AG04449 (cell line): ENCODE results near the gene PIP4K2A.

ENCODE experiments used
- CTCF ChIA-PET: fragments of 350-600 bp; formaldehyde crosslinking; extraction: SDS; loops from one replicate; lab custom pipeline; 2021; ENCODE audit warnings: antibody characterized with exemption; lab: Yijun Ruan, JAX
- POLR2A ChIA-PET: fragments of 400-600, 350-600 bp; formaldehyde crosslinking; extraction: SDS; loops from one replicate; lab custom pipeline; 2020; ENCODE audit warnings: antibody characterized with exemption, inconsistent platforms; lab: Yijun Ruan, JAX
- DNase-seq: peaks from one replicate; pipeline ENCODE4 v3.0.0-alpha.2; 2010; ENCODE audit warnings: low read depth, low spot score
- H3K4me3 ChIP-seq: 2 replicates; pipeline ENCODE4 v1.5.1; 2011; ENCODE audit warnings: low read depth, mild to moderate bottlenecking, control low read depth, low read length
- TF ChIP-seq, protein P1 (sequence below): IDR thresholded peaks from one replicate; pipeline ENCODE4 v1.5.1; 2011; ENCODE audit warnings: mild to moderate bottlenecking, moderate library complexity, low read length, control low read depth, inconsistent platforms; ENCODE audit not compliant: insufficient read depth; ENCODE audit errors: missing control alignments

PIP4K2A gene

DNA sequence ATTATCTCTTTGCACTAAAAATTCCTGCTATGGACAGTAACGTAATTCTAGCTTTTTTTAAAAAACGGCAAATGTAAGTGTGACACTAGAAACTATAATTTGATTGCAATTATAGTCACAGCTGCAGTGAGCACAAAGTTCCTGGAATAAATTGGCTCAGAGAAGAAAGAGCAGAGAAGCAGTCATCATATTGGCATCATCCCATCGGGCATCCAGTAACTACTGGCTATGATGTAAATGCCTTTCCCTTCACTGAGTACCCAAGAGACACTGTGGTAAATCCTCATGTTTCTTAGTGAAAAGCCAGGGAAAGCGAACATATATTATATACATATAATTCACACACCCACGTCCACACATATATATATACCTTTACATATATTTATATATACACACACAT lies 43.6 kb downstream of the PIP4K2A start:
- ChIA-PET POLR2A (no interaction called here), CTCF (interaction anchor here (0.6 kb wide), 1 partner anchor 133 kb away, joined by 4 read pairs; no protein-coding TSS in a partner anchor)
- TF ChIP-seq, protein P1, sequence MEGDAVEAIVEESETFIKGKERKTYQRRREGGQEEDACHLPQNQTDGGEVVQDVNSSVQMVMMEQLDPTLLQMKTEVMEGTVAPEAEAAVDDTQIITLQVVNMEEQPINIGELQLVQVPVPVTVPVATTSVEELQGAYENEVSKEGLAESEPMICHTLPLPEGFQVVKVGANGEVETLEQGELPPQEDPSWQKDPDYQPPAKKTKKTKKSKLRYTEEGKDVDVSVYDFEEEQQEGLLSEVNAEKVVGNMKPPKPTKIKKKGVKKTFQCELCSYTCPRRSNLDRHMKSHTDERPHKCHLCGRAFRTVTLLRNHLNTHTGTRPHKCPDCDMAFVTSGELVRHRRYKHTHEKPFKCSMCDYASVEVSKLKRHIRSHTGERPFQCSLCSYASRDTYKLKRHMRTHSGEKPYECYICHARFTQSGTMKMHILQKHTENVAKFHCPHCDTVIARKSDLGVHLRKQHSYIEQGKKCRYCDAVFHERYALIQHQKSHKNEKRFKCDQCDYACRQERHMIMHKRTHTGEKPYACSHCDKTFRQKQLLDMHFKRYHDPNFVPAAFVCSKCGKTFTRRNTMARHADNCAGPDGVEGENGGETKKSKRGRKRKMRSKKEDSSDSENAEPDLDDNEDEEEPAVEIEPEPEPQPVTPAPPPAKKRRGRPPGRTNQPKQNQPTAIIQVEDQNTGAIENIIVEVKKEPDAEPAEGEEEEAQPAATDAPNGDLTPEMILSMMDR = no peak
- H3K4me3 ChIP-seq = no peak overlapping the region
- no peak for DNase-seq

DNA sequence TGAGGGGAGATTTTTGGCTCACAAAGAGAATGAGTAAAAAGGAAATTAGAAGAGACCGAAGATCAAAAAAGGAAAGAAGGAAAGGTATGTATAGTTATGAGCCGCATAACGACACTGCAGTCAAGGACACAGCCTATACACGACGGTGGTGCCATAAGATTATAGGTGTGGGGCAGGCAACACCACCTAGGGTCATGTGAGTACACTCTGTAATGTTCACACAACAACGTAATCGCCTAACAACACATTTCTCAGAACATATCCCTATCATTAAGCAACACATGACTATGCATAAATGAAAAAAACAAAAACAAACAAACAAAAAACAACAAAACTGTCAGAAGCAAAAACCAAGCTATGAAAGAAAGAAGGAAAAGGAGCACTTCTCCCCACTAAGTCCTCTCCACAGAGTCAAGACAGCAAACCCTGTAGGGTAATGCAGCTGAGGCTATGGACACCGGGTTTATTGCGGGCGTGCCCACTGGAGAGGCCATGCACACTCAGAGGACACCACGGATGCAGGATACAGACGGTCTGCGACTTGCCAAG lies 45.1 kb downstream of the PIP4K2A start:
- ChIA-PET POLR2A (no interaction called here), CTCF (no interaction called here)
- DNase-seq = no peak
- TF ChIP-seq, protein P1 = no peak
- H3K4me3 ChIP-seq = no peak overlapping the region

DNA sequence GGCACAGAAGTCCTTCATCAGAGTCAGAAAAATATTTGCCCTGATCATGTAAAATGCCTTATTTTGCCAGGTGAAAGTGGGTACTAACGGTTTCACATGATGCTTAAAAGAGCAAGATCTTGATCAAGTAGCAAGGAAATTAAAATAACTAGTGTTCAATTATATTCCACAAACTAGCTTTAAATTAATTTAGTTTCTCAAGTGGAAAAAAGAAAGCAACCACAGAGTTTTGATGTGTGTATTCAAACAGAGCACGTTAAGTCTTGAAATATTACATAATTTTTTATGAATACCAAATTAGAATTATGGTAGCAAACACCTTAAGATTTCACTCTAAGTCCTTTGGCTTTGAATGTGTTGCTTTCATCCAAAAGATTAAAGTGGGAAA lies 47.3 kb downstream of the PIP4K2A start:
- TF ChIP-seq, protein P1 = no peak
- CTCF ChIA-PET = interaction anchor here (0.9 kb wide), 1 partner anchor 322 kb away, joined by 3 read pairs; no protein-coding TSS in a partner anchor
- POLR2A ChIA-PET = no interaction called here
- no peak for DNase-seq
- H3K4me3 ChIP-seq = no peak overlapping the region

DNA sequence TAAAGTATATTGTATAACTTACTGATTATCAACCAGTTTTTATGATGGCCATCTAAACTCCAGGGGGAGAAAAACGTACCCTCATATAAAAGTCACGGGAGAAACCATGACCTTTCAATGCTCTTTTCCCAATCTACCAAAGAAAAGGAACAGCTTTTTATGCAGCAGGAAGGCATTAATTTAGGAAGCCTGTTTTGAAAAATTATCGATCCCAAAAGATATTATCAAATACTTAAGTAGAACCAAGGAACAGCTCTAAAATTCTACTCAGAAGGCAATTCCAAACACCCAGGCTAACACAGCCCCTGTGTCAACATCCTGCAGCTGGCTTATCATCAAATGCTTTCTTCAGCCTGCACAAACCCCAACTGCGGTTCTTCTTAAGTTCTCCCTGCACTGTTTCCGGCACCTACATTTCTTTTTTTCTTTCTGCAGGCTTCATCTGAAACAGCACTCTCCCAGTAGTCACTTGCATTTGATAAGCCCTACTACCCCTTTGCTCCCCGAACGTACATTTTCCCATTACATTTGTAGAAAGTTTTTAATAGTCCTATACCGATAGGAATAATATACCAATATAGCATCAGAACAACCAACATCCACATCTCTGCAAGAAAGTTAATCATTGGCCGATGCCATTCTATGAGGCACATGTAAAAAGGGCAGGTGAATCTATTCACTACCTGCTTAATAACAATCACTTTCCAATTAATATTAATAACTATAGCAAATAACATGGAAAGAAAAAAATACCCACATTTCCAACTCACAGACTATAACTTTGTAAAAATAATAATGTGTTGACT lies 47.9 kb downstream of the PIP4K2A start:
- no peak overlapping the region for H3K4me3 ChIP-seq
- POLR2A ChIA-PET = no interaction called here
- TF ChIP-seq, protein P1 = no peak
- no peak for DNase-seq
- CTCF ChIA-PET = interaction anchor here (0.9 kb wide), 1 partner anchor 323 kb away, joined by 3 read pairs; no protein-coding TSS in a partner anchor

DNA sequence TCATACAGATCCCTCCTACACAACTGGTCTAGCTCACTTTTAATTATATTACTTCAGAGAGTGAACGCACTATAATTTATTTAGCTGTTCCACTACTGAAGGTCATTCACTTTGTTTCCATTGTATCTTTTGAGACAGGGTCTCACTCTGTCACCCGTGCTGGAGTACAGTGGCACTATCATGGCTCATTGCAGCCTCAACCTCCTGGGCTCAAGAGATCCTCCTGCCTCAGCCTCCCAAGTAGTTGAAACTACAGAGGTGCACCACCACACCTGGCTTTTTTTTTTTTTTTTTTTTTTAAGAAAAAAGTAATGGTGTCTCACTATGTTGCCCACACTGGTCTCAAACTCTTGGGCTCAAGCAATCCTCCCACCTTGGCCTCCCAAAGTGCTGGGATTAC lies 49.0 kb downstream of the PIP4K2A start:
- POLR2A ChIA-PET = no interaction called here
- DNase-seq = no peak
- H3K4me3 ChIP-seq = no peak overlapping the region
- TF ChIP-seq, protein P1 = no peak
- CTCF ChIA-PET = interaction anchor here (1.4 kb wide), 1 partner anchor 11 kb away, joined by 5 read pairs; no protein-coding TSS in a partner anchor

DNA sequence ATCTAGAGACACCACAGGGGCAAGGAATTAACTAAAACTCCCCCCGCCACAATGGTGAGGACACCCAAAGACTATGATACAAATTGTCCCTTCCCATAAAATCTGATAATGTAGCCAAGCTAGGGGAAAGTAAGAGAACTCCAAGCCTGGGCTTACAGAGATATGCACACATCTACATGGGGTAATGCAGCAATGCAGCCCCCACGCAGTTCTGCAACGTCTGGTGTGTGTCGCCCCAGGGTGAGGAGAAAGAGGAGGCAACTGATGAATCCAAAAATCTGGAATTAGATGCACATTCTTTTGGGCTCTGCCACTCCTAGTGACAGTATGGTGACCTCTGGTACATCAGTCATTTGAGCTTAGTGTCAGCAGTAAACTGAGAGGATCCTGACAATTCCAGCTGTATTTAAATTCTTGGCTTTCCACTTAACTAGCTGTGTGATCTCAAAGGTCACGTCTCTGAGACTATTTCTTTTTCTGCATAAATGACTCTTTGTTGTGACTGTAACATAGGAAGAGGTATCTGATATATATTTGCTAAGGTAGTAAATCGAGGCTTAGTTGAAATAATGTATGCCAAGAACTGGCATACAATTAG lies 51.5 kb downstream of the PIP4K2A start:
- TF ChIP-seq, protein P1 = no peak
- ChIA-PET POLR2A (no interaction called here), CTCF (interaction anchor here (1.1 kb wide), 1 partner anchor 159 kb away, joined by 3 read pairs; no protein-coding TSS in a partner anchor)
- no peak for DNase-seq
- no peak overlapping the region for H3K4me3 ChIP-seq
